Measurements from ENCODE around the gene BIN1. TPM values are rescaled to one million over a fixed set of nuclear protein-coding genes. Genes with fewer than 3 reads are reported as not detected.
A peak's percentile ranks its signal among the peaks of the same experiment; 100 is the strongest.

The BIN1 gene
- total RNA-seq, 6 experiments from 2014 or later, result 22.6 to 26.1 (median 23.5) TPM

- no peaks in the 10 kb centered on the region; the same call in none of the 2 replicates for H3K27me3 Mint-ChIP-seq (ENCODE audit: insufficient read depth)
- H3K9me3 Mint-ChIP-seq, result no peaks in the 10 kb centered on the region
- peak overlapping the region; percentile 88 for H3K27ac Mint-ChIP-seq
- H3K4me1 Mint-ChIP-seq (ENCODE audit: low read depth), result peaks cover 20% of the 10 kb centered on the region
- DNase-seq, result no peak
- H3K4me3 Mint-ChIP-seq, result peak overlapping the region; percentile 22; the same call in 1 of the 2 replicates
- H3K36me3 Mint-ChIP-seq (ENCODE audit: low read depth), result no peaks in the 10 kb centered on the region
- TF ChIP-seq, protein P1, sequence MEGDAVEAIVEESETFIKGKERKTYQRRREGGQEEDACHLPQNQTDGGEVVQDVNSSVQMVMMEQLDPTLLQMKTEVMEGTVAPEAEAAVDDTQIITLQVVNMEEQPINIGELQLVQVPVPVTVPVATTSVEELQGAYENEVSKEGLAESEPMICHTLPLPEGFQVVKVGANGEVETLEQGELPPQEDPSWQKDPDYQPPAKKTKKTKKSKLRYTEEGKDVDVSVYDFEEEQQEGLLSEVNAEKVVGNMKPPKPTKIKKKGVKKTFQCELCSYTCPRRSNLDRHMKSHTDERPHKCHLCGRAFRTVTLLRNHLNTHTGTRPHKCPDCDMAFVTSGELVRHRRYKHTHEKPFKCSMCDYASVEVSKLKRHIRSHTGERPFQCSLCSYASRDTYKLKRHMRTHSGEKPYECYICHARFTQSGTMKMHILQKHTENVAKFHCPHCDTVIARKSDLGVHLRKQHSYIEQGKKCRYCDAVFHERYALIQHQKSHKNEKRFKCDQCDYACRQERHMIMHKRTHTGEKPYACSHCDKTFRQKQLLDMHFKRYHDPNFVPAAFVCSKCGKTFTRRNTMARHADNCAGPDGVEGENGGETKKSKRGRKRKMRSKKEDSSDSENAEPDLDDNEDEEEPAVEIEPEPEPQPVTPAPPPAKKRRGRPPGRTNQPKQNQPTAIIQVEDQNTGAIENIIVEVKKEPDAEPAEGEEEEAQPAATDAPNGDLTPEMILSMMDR (IDR thresholded peaks at IDR 0.05), result no peak
These were observed 43.0 kb downstream of the BIN1 start for GRCh38 chr2:127063701-127064590.

GRCh38 chr2:127061375-127062273 is 45.3 kb downstream of the BIN1 start:
- H3K9me3 Mint-ChIP-seq, result no peaks in the 10 kb centered on the region
- H3K27me3 Mint-ChIP-seq (ENCODE audit: insufficient read depth), result peaks cover 3% of the 10 kb centered on the region
- TF ChIP-seq, protein P1 (IDR thresholded peaks at IDR 0.05), result no peak
- H3K36me3 Mint-ChIP-seq (ENCODE audit: low read depth), result no peaks in the 10 kb centered on the region
- H3K27ac Mint-ChIP-seq, result no peak overlapping the region
- no peak for DNase-seq
- H3K4me3 Mint-ChIP-seq, result no peak overlapping the region
- H3K4me1 Mint-ChIP-seq (ENCODE audit: low read depth), result peaks cover 20% of the 10 kb centered on the region

GRCh38 chr2:127060264-127060945 is 46.5 kb downstream of the BIN1 start:
- peaks cover 18% of the 10 kb centered on the region for H3K4me1 Mint-ChIP-seq (ENCODE audit: low read depth)
- H3K36me3 Mint-ChIP-seq (ENCODE audit: low read depth), result no peaks in the 10 kb centered on the region
- no peak for DNase-seq
- no peak overlapping the region for H3K4me3 Mint-ChIP-seq
- no peaks in the 10 kb centered on the region for H3K9me3 Mint-ChIP-seq
- H3K27me3 Mint-ChIP-seq (ENCODE audit: insufficient read depth), result peaks cover 3% of the 10 kb centered on the region
- H3K27ac Mint-ChIP-seq, result no peak overlapping the region
- TF ChIP-seq, protein P1 (IDR thresholded peaks at IDR 0.05), result no peak

DNA sequence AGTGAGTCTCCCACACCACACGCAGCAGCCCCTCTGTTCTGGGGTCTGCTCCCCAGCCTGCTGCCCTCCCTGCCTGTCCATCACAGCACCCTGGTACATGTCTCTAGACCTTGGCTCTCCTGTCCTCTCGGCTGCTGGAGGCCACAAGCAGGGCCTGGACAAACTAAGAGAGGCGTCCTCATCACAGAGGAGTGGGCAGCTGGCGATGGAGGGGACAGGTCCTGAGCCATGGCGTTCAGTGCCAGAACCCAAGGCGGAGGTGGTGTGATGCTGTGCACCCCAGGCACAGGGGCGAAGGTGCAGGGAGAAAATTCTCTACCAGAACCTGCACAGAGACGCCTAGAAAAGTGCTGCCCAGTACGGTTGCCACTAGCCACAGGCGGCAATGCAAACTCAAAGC is 47.4 kb downstream of the BIN1 start:
- Mint-ChIP-seq H3K4me3 (no peak overlapping the region), H3K9me3 (no peaks in the 10 kb centered on the region), H3K36me3 (ENCODE audit: low read depth) (no peaks in the 10 kb centered on the region), H3K27me3 (ENCODE audit: insufficient read depth) (peaks cover 3% of the 10 kb centered on the region), H3K4me1 (ENCODE audit: low read depth) (peaks cover 10% of the 10 kb centered on the region), H3K27ac (no peak overlapping the region)
- no peak for DNase-seq
- TF ChIP-seq, protein P1 (IDR thresholded peaks at IDR 0.05), result no peak

DNA sequence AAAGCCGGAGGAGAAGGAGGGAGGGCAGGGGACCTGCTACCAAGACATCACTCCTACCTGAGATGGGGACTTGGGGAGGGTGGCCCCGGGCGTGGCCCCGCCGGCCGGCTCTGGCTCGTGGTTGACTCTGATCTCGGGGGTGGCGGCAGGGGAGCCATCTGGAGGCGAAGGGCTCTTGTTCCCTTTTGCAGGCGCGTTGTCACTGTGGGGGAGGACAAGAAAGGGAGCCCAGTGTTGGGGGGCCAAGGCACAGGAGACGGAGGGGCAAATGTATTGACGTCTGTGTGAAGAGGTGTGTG is 48.1 kb downstream of the BIN1 start:
- H3K27ac Mint-ChIP-seq, result no peak overlapping the region
- DNase-seq, result no peak
- H3K36me3 Mint-ChIP-seq (ENCODE audit: low read depth), result no peaks in the 10 kb centered on the region
- TF ChIP-seq, protein P1 (IDR thresholded peaks at IDR 0.05), result no peak
- no peaks in the 10 kb centered on the region for H3K9me3 Mint-ChIP-seq
- no peak overlapping the region for H3K4me3 Mint-ChIP-seq
- peaks cover 6% of the 10 kb centered on the region; the same call in 1 of the 2 replicates for H3K4me1 Mint-ChIP-seq (ENCODE audit: low read depth)
- H3K27me3 Mint-ChIP-seq (ENCODE audit: insufficient read depth), result peaks cover 5% of the 10 kb centered on the region

Data from HFFc6 (cell line).